ENCODE data around the gene B4GALNT2.
"Not testable (repeated sequence)": the region's sequence is repeated elsewhere in the genome, so short reads cannot be mapped to it uniquely, and the experiment has no call there.

The B4GALNT2 gene

DNA sequence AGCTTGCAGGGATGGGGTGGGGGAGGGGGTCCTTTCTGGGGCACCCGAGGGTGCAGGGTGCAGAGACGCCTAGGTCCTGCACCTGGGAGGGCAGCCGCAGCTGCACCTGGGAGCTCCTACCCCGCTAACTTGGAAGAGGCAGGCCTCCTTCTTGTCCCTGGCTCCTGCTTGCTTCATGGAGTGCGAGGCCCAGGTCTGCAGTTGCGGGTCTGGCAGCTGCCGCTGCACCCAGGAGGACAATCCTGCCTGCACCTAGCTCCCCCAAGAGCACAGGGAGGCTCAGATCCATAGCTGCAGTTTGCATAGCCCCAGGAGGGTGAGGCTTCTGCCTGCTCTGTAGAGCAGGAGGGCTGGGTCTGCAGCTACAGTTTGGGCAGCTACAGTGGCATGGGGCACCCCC lies 51.2 kb downstream of the B4GALNT2 start:
- H4K20me1 ChIP-seq (ENCODE audit: insufficient read depth, low read length) = no peaks in the 10 kb centered on the region
- peaks cover 18% of the 10 kb centered on the region for H3K9me3 ChIP-seq (ENCODE audit: insufficient read depth, low read length, severe bottlenecking)
- H3K79me2 ChIP-seq (ENCODE audit: insufficient read depth, low read length) = no peaks in the 10 kb centered on the region
- H3K27me3 ChIP-seq (ENCODE audit: insufficient read depth, low read length, poor library complexity) = no peaks in the 10 kb centered on the region
- H3K4me1 ChIP-seq (ENCODE audit: insufficient read depth, low read length) = no peaks in the 10 kb centered on the region
- ATAC-seq (ENCODE audit: insufficient read depth, low read depth) = no peak
- H3K9ac ChIP-seq (ENCODE audit: low read depth, low read length) = no peak overlapping the region
- no peak overlapping the region for H2AFZ ChIP-seq (ENCODE audit: low read depth, low read length)
- no peak overlapping the region for H3K4me2 ChIP-seq (ENCODE audit: insufficient read depth, low read length)
- TF ChIP-seq, protein P1, sequence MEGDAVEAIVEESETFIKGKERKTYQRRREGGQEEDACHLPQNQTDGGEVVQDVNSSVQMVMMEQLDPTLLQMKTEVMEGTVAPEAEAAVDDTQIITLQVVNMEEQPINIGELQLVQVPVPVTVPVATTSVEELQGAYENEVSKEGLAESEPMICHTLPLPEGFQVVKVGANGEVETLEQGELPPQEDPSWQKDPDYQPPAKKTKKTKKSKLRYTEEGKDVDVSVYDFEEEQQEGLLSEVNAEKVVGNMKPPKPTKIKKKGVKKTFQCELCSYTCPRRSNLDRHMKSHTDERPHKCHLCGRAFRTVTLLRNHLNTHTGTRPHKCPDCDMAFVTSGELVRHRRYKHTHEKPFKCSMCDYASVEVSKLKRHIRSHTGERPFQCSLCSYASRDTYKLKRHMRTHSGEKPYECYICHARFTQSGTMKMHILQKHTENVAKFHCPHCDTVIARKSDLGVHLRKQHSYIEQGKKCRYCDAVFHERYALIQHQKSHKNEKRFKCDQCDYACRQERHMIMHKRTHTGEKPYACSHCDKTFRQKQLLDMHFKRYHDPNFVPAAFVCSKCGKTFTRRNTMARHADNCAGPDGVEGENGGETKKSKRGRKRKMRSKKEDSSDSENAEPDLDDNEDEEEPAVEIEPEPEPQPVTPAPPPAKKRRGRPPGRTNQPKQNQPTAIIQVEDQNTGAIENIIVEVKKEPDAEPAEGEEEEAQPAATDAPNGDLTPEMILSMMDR (IDR thresholded peaks at IDR 0.05; ENCODE audit: borderline replicate concordance, extremely low read depth, low read length, poor library complexity, severe bottlenecking) = no peak
- TF ChIP-seq EZH2 (IDR thresholded peaks at IDR 0.05; ENCODE audit: borderline replicate concordance, low read depth, low read length, severe bottlenecking) = no peak
- H3K4me3 ChIP-seq (ENCODE audit: low read depth in 1 of 2, low read length in 2 of 2) = no peak overlapping the region
- H3K27ac ChIP-seq (ENCODE audit: low read length) = no peak overlapping the region
- no peak for DNase-seq
- H3K36me3 ChIP-seq (ENCODE audit: insufficient read depth, low read length) = no peaks in the 10 kb centered on the region

DNA sequence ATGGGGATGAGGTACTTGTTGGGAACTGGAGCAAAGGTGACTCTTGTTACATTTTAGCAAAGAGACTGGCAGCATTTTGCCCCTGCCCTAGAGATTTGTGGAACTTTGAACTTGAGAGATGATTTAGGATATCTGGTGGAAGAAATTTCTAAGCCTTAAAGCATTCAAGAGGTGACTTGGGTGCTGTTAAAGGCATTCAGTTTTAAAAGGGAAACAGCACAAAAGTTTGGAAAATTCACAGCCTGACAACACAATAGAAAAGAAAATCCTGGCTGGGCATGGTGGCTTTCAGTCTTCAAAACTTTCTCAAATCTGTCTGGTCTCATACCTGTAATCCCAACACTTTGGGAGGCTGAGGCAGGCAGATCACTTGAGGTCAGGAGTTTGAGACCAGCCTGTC lies 52.0 kb downstream of the B4GALNT2 start:
- H3K4me2 ChIP-seq (ENCODE audit: insufficient read depth, low read length); H3K27me3 ChIP-seq (ENCODE audit: insufficient read depth, low read length, poor library complexity); H3K27ac ChIP-seq (ENCODE audit: low read length); DNase-seq; H4K20me1 ChIP-seq (ENCODE audit: insufficient read depth, low read length); H3K36me3 ChIP-seq (ENCODE audit: insufficient read depth, low read length); H3K4me1 ChIP-seq (ENCODE audit: insufficient read depth, low read length); H2AFZ ChIP-seq (ENCODE audit: low read depth, low read length); H3K4me3 ChIP-seq (ENCODE audit: low read depth in 1 of 2, low read length in 2 of 2); H3K79me2 ChIP-seq (ENCODE audit: insufficient read depth, low read length); ATAC-seq (ENCODE audit: insufficient read depth, low read depth); H3K9ac ChIP-seq (ENCODE audit: low read depth, low read length): not testable (repeated sequence)
- H3K9me3 ChIP-seq (ENCODE audit: insufficient read depth, low read length, severe bottlenecking) = peaks cover 18% of the 10 kb centered on the region

DNA sequence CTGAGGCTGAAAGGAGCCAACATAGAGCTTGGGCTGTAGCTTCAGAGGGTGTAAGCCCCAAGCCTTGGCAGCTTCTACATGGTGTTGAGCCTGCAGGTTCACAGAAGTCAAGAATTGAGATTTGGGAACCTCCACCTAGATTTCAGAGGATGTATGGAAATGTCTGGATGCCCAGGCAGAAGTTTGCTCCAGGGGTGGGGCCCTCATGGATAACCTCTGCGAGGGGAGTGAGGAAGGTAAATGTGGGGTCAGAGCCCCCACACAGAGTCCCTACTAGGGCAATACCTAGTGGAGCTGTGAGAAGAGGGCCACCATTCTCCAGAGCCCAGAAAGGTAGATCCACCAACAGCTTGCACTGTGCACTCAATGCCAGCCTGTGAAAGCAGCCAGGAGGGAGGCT lies 52.8 kb downstream of the B4GALNT2 start:
- not testable (repeated sequence) for DNase-seq
- H3K9me3 ChIP-seq (ENCODE audit: insufficient read depth, low read length, severe bottlenecking) = peaks cover 18% of the 10 kb centered on the region

DNA sequence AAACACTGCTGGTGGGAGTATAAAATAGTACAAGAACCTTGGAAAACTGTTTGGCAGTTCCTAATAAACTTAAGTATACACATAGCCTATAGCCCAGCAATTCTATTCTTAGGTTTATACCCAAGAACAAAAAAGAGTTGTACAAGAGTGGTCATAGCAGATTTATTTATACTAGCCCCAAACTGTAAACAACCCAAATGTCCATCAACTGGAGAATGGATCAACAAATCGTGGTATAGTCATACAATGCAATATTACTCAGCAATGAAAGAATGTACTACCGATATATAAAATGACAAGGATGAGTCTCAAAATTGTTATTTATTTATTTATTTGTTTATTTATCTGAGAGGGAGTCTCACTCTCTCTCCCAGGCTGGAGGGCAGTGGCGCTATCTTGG lies 54.7 kb downstream of the B4GALNT2 start:
- H3K4me1 ChIP-seq (ENCODE audit: insufficient read depth, low read length) = peaks cover 13% of the 10 kb centered on the region
- TF ChIP-seq EZH2 (IDR thresholded peaks at IDR 0.05; ENCODE audit: borderline replicate concordance, low read depth, low read length, severe bottlenecking) = no peak
- TF ChIP-seq, protein P1 (IDR thresholded peaks at IDR 0.05; ENCODE audit: borderline replicate concordance, extremely low read depth, low read length, poor library complexity, severe bottlenecking) = no peak
- H3K79me2 ChIP-seq (ENCODE audit: insufficient read depth, low read length) = no peaks in the 10 kb centered on the region
- H3K27me3 ChIP-seq (ENCODE audit: insufficient read depth, low read length, poor library complexity) = no peaks in the 10 kb centered on the region
- no peak overlapping the region for H2AFZ ChIP-seq (ENCODE audit: low read depth, low read length)
- no peaks in the 10 kb centered on the region for H4K20me1 ChIP-seq (ENCODE audit: insufficient read depth, low read length)
- H3K36me3 ChIP-seq (ENCODE audit: insufficient read depth, low read length) = no peaks in the 10 kb centered on the region
- ATAC-seq (ENCODE audit: insufficient read depth, low read depth) = no peak
- peaks cover 18% of the 10 kb centered on the region for H3K9me3 ChIP-seq (ENCODE audit: insufficient read depth, low read length, severe bottlenecking)
- no peak overlapping the region for H3K4me3 ChIP-seq (ENCODE audit: low read depth in 1 of 2, low read length in 2 of 2)
- no peak for DNase-seq
- H3K4me2 ChIP-seq (ENCODE audit: insufficient read depth, low read length) = no peak overlapping the region
- H3K9ac ChIP-seq (ENCODE audit: low read depth, low read length) = no peak overlapping the region
- no peak overlapping the region for H3K27ac ChIP-seq (ENCODE audit: low read length)

More for the DNA sequence above, 52.8 kb downstream of the B4GALNT2 start:
- not testable (repeated sequence) for H3K4me3 ChIP-seq (ENCODE audit: low read depth in 1 of 2, low read length in 2 of 2); H3K27me3 ChIP-seq (ENCODE audit: insufficient read depth, low read length, poor library complexity); H2AFZ ChIP-seq (ENCODE audit: low read depth, low read length); H3K4me1 ChIP-seq (ENCODE audit: insufficient read depth, low read length); H3K9ac ChIP-seq (ENCODE audit: low read depth, low read length); H3K36me3 ChIP-seq (ENCODE audit: insufficient read depth, low read length); H3K4me2 ChIP-seq (ENCODE audit: insufficient read depth, low read length); H4K20me1 ChIP-seq (ENCODE audit: insufficient read depth, low read length); ATAC-seq (ENCODE audit: insufficient read depth, low read depth); H3K27ac ChIP-seq (ENCODE audit: low read length); H3K79me2 ChIP-seq (ENCODE audit: insufficient read depth, low read length)

Data from DND-41 (cell line).